Cerebellar cortex (tissue), 1 donor: ENCODE data around the gene ELL.

Experiments
- DNase-seq: peaks from one replicate; pipeline ENCODE4 v3.0.0-alpha.2; 2015; ENCODE audit warnings: low spot score

Gene ELL

DNA sequence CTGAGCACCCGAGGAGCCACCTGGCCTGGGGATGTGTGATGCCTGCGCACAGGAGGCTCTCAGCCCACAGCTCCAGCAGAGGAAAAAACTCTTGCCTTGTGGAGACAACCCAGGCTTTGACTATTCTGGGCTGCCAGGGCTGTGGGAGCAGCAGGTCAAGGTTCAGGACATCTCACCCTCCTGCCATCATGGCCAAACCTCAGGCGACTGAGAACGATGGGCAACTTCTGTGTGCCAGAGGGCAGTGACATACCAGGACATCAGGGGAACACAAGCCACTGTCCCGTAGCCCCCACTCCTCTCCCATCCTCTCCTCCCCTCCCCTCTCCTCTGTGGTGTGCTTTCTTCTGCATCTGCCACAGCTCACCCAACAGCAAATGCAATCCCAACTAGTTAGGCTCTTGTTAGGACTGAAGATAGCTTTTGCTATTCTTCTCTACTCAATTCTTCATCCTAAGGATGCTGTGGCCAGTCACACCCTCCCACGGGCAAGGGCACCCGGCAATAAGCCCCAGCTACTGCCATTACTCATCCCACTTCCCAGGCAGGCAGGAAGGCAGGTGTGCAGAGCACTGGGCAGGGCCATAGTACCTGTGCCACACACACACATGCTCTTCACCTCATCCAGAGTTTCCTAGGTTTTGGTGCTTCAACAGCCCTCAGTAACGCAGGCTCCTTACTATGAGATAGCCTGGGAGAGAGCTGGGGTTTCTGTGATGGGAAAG lies 16.8 kb downstream of the ELL start:
- DNase-seq, result no peak

DNA sequence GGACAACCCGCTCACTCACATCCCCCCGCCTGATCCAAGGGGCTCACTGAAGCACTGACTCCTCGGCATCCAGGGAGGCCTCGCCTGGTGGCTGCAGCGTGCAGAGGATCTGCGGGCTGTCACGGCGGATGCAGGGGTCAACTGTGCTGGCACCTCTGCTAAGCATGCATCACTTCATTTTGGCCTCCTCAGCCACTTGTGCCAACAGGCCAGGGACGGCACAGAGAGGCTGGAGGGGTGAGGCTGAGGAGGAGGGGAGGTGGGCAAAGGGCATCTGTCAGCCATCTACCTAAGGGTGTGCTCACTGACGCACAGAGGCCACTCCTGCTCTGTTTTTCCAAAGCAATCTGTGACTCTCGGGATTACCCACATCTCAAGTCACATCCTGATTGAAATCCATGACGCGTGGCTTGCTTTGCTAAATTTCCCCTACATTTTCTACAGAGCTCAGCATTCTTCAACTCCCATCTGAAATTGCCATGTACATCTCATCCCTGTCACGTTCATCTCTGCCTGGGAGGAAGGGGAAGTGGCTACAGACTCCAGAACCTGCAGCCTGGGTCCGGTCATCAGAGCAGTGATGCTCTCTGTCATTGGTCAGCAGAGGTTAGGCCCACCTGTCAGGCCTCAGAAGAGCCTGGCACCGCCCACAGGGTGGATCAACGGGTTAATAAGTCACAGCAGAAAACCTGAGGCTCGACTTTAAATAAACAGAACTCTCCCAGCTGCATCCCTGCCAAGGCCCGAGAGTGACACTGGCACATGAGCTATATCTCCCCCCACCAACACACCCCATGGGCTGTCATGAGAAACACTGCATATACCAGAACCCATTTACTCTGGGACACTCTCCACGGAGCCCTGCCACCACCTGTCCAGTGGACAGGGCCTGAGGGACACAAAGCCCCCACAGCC lies 17.6 kb downstream of the ELL start:
- DNase-seq, result peak; percentile 66

DNA sequence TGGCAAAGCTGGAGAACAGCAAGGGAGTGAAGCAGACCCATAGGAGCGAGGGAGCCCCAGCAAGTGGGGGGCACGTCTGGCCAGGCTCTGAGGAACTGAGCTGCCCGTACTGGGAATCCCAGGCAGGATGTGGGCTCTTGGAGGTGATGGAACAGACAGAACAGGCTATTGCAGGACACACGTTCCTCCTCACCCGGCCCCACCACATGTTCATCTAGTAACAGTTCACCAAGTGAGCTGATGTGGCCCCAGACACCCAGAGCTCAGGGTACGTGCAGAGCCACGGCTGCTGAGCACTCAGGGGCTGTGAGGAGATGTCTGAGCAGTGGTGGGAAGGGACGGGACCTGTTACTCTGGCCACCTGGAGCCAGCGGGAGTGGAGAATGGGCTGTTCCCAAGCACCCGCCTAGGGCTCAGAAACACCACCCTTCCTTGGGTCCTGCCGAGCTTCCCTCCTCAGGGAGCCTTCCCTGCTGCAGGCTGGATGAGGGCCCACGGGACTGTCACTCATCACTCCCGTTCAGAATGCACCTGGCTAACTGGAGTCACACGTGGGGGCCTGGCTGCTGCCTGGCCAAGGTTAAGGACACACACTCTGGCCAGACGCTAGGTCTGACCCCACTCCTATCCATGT lies 18.4 kb downstream of the ELL start:
- DNase-seq, result no peak

DNA sequence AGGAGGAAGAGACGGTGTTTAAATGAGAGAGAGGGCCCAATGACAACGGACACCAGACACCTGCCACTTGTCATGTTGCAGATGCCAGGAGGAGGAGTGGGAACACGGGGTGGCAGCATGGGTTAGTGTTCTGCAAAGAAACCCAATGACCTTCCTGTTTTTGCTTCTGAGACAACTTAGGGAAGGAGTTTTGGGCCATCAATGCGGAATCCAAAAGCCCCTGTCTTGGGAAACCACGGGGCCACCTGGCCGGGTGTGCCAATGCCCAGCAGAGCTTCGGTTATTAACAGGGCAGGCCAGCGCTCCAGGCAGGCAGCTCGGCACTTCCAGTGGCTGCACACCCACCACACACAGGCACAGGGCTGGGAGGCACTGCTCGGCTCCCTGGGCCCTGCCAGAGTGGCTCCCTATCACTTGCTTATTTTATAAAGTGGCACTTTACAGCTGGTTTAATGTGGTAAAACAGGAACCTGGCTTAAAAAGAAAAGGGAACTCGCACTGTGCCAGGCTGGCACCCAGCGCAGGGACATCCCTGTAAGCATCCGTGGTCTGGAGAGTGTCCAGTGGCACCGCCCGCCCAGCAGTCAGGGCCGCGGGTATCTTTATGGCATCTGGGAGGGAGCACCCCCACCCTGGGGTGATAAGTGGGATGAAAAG lies 19.1 kb downstream of the ELL start:
- peak; percentile 48 for DNase-seq

DNA sequence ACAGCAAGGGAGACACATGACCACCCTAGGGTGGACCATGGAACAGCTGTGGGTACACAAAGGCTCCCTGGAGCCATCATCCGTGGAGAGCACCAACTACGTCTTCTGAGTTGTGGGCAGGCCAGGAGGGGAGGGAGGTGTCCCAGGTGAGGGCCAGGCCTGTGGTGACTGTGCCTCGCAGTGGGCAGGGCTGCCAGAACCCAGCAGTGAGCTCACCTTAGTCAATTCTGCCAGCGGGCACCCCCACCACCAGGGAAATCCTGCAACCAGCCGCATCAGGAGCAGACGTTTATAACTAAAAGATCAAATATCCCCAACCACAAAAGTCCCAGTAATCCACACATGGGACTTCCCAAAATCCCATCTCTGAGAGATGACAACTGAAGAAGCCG lies 19.6 kb downstream of the ELL start:
- DNase-seq, result no peak

DNA sequence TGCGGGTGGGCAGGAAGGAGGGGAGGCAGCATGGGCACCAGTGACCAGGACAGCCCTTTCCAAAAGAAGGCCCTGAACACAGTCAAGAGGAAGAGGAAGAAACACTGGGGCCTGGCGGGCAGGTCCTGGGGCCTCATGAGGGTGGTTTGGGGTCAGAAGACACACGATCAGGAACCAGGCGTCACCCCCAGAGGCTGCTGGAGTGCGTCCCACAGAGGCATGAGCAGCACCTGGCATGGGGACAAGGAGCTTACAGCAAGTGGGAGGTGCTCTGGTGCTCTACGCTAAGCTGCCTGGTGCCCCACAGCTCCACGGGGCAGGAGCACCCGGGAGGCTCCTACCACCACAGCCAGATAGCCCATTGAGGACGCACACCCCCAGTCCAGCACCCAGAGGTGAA lies 20.0 kb downstream of the ELL start:
- DNase-seq, result no peak

DNA sequence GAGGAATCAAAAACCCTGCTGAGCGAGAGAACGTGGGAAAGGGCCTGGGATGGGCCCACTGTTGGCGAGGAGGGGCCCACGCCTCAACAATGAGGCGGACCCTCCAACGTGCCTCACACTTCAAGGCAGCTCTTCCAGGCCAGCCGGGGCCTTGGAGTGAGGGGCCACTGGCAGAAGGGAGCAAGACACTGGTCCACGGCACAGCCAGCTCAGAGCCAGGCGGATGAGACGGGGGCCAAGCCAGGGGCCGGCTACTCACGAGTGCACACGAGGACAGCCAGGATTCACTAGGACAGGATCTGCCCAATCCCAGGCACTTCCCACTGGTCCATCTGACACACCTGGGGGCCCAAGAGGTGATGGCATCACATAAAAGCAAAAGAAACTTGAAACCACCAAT lies 20.5 kb downstream of the ELL start:
- no peak for DNase-seq

- DNase-seq, result peak; percentile 61
These were observed 21.1 kb downstream of the ELL start for GRCh38 chr19:18500799-18501198.

- no peak for DNase-seq
These were observed 21.5 kb downstream of the ELL start for GRCh38 chr19:18500376-18500775.

GRCh38 chr19:18499055-18499775 lies 22.7 kb downstream of the ELL start:
- no peak for DNase-seq

DNA sequence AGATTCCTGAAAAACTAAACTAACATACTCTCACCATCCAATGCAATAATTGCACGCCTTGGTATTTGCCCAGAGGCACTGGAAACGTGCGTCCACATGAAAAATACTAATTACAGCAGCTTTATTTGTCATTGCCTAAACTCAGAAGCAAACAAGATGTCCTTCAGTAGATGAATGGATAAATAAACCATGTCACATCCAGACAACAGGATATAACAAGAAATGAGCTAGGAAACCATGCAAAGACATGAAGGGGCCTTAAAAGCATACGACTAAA lies 25.0 kb downstream of the ELL start:
- no peak for DNase-seq

GRCh38 chr19:18496167-18496979 lies 25.5 kb downstream of the ELL start:
- DNase-seq, result no peak

DNA sequence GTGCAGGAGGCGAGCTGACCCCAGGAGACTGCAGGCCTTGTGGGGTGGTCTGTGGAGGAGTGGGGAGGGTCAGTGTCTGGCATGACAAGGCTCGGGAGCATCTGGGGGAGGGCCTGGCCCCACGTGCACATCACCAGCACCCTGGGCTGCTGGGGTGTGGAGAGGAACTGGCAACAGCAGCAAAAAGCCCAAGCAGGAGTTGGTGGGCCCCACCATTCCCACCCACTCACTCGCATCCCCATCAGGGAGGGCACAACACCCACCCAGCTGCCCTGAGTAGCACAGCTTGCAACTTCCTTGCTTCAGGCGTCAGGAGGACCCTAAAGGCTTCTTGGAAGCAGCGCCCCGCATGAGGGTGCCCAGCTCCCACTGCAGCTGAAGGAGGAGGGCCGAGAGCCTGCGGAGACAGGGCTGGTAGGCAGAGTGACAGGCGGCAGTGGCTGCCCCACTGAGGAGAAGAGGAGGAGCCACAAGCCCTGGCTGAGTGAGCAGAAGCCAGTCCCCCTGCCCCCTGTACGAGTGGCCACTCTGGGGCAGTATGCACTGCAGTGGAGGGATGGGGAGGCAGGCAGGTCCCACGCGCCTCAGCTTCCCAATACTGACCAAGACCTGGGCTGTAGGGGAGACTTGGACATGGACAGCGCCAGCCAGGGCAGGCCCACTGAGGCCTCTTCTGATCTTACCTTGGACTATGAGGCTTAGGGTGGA lies 26.5 kb downstream of the ELL start:
- DNase-seq, result no peak

DNA sequence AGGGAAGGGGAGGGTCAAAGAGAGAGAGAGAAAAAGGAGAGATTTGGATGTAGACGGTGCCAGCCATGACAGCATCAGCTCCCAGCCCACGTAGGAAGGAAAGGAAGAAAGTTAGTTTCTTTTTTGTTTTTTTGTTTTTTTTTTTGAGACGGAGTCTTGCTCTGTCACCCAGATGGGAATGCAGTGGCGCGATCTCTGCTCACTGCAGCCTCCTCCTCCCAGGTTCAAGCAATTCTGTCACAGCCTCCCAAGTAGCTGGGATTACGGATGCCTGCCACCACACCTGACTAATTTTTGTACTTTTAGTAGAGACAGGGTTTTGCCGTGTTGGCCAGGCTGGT lies 27.6 kb downstream of the ELL start:
- no peak for DNase-seq

GRCh38 chr19:18493440-18494266 lies 28.2 kb downstream of the ELL start:
- no peak for DNase-seq

DNA sequence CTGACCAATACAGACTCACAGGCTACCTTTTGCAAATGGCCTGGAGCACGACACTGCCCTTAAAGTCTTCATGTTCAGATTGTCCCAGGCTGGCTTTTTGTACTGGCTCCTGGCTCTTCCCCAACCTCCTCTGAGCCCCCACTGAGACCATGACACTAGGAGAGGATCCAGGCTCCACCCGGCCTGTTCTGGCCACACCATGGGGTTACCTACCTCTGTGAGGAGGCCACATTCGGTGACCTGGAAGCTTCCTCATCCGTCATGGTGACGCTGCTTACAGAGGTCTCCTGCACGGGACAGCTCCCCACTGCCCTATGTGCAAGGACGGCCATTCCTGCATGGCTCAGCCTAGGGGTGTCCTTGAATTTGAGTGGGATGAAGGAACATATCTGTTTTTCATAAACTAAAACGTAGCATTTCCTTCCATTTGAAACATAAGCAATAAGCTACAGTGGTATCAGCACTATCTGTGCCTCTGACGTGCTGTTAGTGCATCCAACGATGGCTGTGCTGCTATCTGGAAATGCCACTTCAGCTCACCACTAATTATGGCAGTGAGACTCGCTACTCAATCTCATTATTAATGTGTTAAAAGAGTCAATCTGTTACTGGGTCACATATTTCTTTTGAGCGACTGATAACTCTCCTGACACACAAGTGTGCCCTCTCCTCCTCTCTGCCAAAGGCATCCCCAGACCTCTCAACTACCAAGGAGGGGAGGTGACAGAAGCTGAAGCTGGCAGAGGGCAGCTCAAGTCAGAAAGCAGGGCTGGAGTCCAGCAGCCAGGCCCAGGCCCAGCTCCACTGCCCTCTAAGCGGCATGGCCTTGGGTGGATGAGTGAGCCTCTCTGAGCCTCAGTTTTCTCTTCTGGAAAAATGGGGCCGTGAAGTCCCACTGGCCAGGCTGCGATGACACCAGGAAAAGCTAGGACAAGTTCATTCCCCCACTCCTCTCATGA lies 29.6 kb downstream of the ELL start:
- DNase-seq, result peak; percentile 58

DNA sequence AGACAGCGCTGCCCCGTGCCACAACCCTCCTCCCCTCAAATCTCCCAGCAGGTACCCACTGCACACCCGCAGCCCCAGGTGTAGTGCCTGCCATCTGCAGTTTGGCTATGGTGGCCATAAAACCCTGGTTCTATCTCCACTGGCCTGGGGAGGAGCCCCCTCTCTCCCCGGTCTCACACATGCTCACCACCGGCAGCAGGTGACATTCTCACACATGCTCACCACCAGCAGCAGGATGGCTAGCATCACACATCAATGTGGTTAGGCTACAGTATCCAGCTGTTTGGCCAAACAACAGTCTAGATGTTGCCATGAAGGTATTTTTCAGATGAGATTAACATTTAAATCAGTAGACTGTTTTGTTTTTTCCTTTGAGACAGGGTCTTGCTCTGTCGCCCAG lies 31.1 kb downstream of the ELL start:
- DNase-seq, result no peak

- DNase-seq, result no peak
These were observed 32.2 kb downstream of the ELL start for GRCh38 chr19:18489627-18490184.
